Esophagus muscularis mucosa (tissue), 4 donors: Measurements from ENCODE around the gene BORCS5.

ENCODE experiments used
- CTCF ChIP-seq, 3 experiments: fragments of 200-600 bp in 2 of 3; fragments of 450-650 bp in 1 of 3; sonication (generic) in 2 of 3; IDR thresholded peaks; one replicate each; pipeline ENCODE4 v1.5.1; 2017 to 2019; ENCODE audit warnings: antibody characterized with exemption in 3 of 3, mild to moderate bottlenecking in 2 of 3, moderate library complexity in 1 of 3
- EP300 ChIP-seq: sonication (generic); formaldehyde crosslinking; IDR thresholded peaks from one replicate; pipeline ENCODE4 v1.6.1; 2017; ENCODE audit warnings: antibody characterized with exemption
- POLR2A ChIP-seq: fragments of 450-650 bp; IDR thresholded peaks from one replicate; pipeline ENCODE4 v1.6.1; 2017; ENCODE audit warnings: antibody characterized with exemption, moderate library complexity, mild to moderate bottlenecking, low read depth
- POLR2AphosphoS5 ChIP-seq, 2 donors: sonication (generic); formaldehyde crosslinking; IDR thresholded peaks; one replicate each; pipeline ENCODE4 v1.6.1; 2017; ENCODE audit warnings: antibody characterized with exemption in 2 of 2

GRCh38 chr12:12427568-12427967, 70.7 kb downstream of the BORCS5 start:
- TF ChIP-seq CTCF (IDR thresholded peaks at IDR 0.05): no peak
- no peak for TF ChIP-seq POLR2AphosphoS5 (IDR thresholded peaks at IDR 0.05)
- no peak for TF ChIP-seq POLR2A
- no peak for TF ChIP-seq EP300
